ENCODE measurements around the gene AGBL1.

- no peak for TF ChIP-seq CTCF (conservative IDR thresholded peaks at IDR 0.05 in 1 of 2, IDR thresholded peaks at IDR 0.05 in 1 of 2; ENCODE audit: extremely low read depth in 1 of 2, insufficient read depth in 1 of 2, low read depth in 1 of 2, low read length in 2 of 2)
- no peak for TF ChIP-seq EZH2 (IDR thresholded peaks at IDR 0.05; ENCODE audit: borderline replicate concordance, low read length)
These were observed 302.7 kb downstream of the AGBL1 start for GRCh38 chr15:86382341-86382740.
